ENCODE results near the gene PJA2. TPM values are rescaled to one million over a fixed set of nuclear protein-coding genes. Genes with fewer than 3 reads are reported as not detected.

Gene PJA2
- total RNA-seq, 1 experiment from 2014 or later = 51.5 TPM

- Mint-ChIP-seq H3K36me3 (peaks cover 24% of the 10 kb centered on the region), H3K4me3 (no peak overlapping the region), H3K27ac (no peak overlapping the region; the same call in 1 of the 2 replicates), H3K27me3 (ENCODE audit: low read depth) (no peaks in the 10 kb centered on the region), H3K9me3 (peaks cover 10% of the 10 kb centered on the region), H3K4me1 (peaks cover 8% of the 10 kb centered on the region)
- DNase-seq (ENCODE audit: low spot score) = no peak
- ATAC-seq = no peak
- ChIA-PET POLR2A (interaction anchor here (1.9 kb wide), 1 partner anchor 39 kb away, joined by 6 read pairs; the partner anchor contains the start of gene PJA2), CTCF (no interaction called here)
- TF ChIP-seq, protein P1, sequence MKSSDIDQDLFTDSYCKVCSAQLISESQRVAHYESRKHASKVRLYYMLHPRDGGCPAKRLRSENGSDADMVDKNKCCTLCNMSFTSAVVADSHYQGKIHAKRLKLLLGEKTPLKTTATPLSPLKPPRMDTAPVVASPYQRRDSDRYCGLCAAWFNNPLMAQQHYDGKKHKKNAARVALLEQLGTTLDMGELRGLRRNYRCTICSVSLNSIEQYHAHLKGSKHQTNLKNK (CRISPR knock-in tag; IDR thresholded peaks at IDR 0.05) = no peak
- TF ChIP-seq, protein P2, sequence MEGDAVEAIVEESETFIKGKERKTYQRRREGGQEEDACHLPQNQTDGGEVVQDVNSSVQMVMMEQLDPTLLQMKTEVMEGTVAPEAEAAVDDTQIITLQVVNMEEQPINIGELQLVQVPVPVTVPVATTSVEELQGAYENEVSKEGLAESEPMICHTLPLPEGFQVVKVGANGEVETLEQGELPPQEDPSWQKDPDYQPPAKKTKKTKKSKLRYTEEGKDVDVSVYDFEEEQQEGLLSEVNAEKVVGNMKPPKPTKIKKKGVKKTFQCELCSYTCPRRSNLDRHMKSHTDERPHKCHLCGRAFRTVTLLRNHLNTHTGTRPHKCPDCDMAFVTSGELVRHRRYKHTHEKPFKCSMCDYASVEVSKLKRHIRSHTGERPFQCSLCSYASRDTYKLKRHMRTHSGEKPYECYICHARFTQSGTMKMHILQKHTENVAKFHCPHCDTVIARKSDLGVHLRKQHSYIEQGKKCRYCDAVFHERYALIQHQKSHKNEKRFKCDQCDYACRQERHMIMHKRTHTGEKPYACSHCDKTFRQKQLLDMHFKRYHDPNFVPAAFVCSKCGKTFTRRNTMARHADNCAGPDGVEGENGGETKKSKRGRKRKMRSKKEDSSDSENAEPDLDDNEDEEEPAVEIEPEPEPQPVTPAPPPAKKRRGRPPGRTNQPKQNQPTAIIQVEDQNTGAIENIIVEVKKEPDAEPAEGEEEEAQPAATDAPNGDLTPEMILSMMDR (IDR thresholded peaks at IDR 0.05) = no peak
- TF ChIP-seq, protein P3, sequence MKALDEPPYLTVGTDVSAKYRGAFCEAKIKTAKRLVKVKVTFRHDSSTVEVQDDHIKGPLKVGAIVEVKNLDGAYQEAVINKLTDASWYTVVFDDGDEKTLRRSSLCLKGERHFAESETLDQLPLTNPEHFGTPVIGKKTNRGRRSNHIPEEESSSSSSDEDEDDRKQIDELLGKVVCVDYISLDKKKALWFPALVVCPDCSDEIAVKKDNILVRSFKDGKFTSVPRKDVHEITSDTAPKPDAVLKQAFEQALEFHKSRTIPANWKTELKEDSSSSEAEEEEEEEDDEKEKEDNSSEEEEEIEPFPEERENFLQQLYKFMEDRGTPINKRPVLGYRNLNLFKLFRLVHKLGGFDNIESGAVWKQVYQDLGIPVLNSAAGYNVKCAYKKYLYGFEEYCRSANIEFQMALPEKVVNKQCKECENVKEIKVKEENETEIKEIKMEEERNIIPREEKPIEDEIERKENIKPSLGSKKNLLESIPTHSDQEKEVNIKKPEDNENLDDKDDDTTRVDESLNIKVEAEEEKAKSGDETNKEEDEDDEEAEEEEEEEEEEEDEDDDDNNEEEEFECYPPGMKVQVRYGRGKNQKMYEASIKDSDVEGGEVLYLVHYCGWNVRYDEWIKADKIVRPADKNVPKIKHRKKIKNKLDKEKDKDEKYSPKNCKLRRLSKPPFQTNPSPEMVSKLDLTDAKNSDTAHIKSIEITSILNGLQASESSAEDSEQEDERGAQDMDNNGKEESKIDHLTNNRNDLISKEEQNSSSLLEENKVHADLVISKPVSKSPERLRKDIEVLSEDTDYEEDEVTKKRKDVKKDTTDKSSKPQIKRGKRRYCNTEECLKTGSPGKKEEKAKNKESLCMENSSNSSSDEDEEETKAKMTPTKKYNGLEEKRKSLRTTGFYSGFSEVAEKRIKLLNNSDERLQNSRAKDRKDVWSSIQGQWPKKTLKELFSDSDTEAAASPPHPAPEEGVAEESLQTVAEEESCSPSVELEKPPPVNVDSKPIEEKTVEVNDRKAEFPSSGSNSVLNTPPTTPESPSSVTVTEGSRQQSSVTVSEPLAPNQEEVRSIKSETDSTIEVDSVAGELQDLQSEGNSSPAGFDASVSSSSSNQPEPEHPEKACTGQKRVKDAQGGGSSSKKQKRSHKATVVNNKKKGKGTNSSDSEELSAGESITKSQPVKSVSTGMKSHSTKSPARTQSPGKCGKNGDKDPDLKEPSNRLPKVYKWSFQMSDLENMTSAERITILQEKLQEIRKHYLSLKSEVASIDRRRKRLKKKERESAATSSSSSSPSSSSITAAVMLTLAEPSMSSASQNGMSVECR (CRISPR knock-in tag; IDR thresholded peaks at IDR 0.05; ENCODE audit: borderline replicate concordance) = no peak
- TF ChIP-seq RORB (CRISPR knock-in tag; IDR thresholded peaks at IDR 0.05) = no peak
- TF ChIP-seq EMX1 (CRISPR knock-in tag; IDR thresholded peaks at IDR 0.05) = no peak
- TF ChIP-seq IRF1 (CRISPR knock-in tag; IDR thresholded peaks at IDR 0.05) = no peak
- no peak for TF ChIP-seq USF1 (CRISPR knock-in tag; IDR thresholded peaks at IDR 0.05)
- TF ChIP-seq ZNF671 (CRISPR knock-in tag; IDR thresholded peaks at IDR 0.05) = no peak
- TF ChIP-seq FOXK1 (CRISPR knock-in tag; IDR thresholded peaks at IDR 0.05) = no peak
- TF ChIP-seq CDX4 (CRISPR knock-in tag; IDR thresholded peaks at IDR 0.05; ENCODE audit: borderline replicate concordance) = no peak
- no peak for TF ChIP-seq ZNF425 (CRISPR knock-in tag; conservative IDR thresholded peaks at IDR 0.05)
- TF ChIP-seq ZNF263 (CRISPR knock-in tag; IDR thresholded peaks at IDR 0.05; ENCODE audit: low read depth) = no peak
These were observed 39.4 kb downstream of the PJA2 start for GRCh38 chr5:109370343-109370742.

- H3K27ac Mint-ChIP-seq = no peak overlapping the region
- no peaks in the 10 kb centered on the region for H3K4me1 Mint-ChIP-seq
- CTCF ChIA-PET = no interaction called here
- no peaks in the 10 kb centered on the region for H3K27me3 Mint-ChIP-seq (ENCODE audit: low read depth)
- H3K9me3 Mint-ChIP-seq = peaks cover 10% of the 10 kb centered on the region
- ATAC-seq = no peak
- no peak overlapping the region for H3K4me3 Mint-ChIP-seq
- POLR2A ChIA-PET = no interaction called here
- no peak for DNase-seq (ENCODE audit: low spot score)
- H3K36me3 Mint-ChIP-seq = peaks cover 47% of the 10 kb centered on the region
- TF ChIP-seq ZNF512 (CRISPR knock-in tag; IDR thresholded peaks at IDR 0.05; ENCODE audit: borderline replicate concordance) = no peak
- TF ChIP-seq ESRRA (CRISPR knock-in tag; IDR thresholded peaks at IDR 0.05; ENCODE audit: borderline replicate concordance) = no peak
- TF ChIP-seq CDX4 (CRISPR knock-in tag; IDR thresholded peaks at IDR 0.05; ENCODE audit: borderline replicate concordance) = no peak
- TF ChIP-seq SP1 (CRISPR knock-in tag; conservative IDR thresholded peaks at IDR 0.05) = no peak
- TF ChIP-seq, protein P4, sequence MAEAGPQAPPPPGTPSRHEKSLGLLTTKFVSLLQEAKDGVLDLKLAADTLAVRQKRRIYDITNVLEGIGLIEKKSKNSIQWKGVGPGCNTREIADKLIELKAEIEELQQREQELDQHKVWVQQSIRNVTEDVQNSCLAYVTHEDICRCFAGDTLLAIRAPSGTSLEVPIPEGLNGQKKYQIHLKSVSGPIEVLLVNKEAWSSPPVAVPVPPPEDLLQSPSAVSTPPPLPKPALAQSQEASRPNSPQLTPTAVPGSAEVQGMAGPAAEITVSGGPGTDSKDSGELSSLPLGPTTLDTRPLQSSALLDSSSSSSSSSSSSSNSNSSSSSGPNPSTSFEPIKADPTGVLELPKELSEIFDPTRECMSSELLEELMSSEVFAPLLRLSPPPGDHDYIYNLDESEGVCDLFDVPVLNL (CRISPR knock-in tag; IDR thresholded peaks at IDR 0.05; ENCODE audit: borderline replicate concordance, low read depth) = no peak
These were observed 44.1 kb downstream of the PJA2 start for GRCh38 chr5:109365653-109366052.
